ENCODE data around the gene THBS4. TPM values are rescaled to one million over a fixed set of nuclear protein-coding genes. Genes with fewer than 3 reads are reported as not detected.
A peak's percentile ranks its signal among the peaks of the same experiment; 100 is the strongest.

THBS4 gene
- total RNA-seq, 2 donors from 2014 or later, result 13.6 to 50.5 TPM

DNA sequence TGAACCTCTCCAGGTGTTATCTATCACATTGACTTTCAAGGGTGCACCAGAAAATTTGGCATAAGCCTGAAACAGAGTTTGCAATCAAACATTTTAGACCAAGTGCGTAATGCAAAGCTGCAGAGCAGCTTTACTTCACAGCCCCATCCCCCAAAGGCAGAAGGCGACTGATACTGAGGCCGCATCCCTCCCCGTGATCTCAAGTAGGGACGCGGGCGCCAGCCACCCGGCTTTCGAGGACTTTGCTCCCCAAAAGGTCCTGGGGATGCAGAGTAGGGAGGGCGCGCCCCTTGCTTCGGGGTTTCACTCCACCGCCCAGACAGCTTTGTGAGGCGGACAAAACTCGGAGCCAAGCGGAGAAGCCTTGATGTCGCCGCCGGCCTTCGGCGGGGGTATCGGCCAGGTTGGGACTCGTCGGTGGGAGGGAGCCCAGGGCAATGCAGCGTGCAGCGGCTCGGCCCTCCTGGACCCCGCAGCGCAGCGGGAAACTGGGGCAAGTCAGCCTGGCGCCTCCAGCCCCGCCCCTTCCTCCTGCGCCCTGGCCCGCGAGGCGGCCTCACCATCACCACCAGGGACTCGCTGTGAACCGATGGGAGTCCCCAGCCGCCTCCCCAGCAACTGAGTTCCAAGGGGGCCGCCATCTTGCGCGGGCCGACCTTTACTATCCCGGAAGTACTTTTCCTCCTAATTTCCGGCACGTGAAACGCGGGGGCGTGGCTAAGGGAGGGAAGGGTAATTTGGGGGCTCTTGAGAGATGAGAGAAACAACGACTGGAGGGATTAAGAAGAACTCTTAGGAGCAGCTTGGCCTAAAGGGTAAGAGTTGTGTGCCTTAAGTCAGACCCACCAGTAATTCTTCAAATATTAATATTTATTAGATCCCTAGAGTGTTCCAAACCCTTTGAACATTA, 44.3 kb upstream of the THBS4 start, which contains the start of gene MTX3:
MTX3 (minus strand) TSS at position 665 of the 910 bp plus-strand sequence; CDS start at position 641, 24 bp downstream.
- peak within 1 kb of the TSS; percentile 90 for H3K4me3 ChIP-seq (ENCODE audit: low read length)
- H3K4me1 Mint-ChIP-seq, result peaks cover 14% of the 10 kb centered on the region
- no peaks in the 10 kb centered on the region for H3K9me3 ChIP-seq (ENCODE audit: control insufficient read depth, low read length)
- H3K27me3 ChIP-seq (ENCODE audit: control insufficient read depth, insufficient read depth, low read length, poor library complexity, severe bottlenecking), result peaks cover 16% of the 10 kb centered on the region
- peaks cover 28% of the 10 kb centered on the region for H3K36me3 Mint-ChIP-seq (ENCODE audit: low read depth)
- no peaks in the 10 kb centered on the region for H3K4me1 ChIP-seq (ENCODE audit: control insufficient read depth, insufficient read depth, low read length)
- peak within 1 kb of the TSS; percentile 62 for H3K27ac ChIP-seq (ENCODE audit: low read depth, low read length)
- peak within 1 kb of the TSS; percentile 76 for H3K9ac ChIP-seq (ENCODE audit: extremely low read depth, low read length, poor library complexity, severe bottlenecking)
- H3K4me3 Mint-ChIP-seq, result peak within 1 kb of the TSS; percentile 84
- TF ChIP-seq, protein P1, sequence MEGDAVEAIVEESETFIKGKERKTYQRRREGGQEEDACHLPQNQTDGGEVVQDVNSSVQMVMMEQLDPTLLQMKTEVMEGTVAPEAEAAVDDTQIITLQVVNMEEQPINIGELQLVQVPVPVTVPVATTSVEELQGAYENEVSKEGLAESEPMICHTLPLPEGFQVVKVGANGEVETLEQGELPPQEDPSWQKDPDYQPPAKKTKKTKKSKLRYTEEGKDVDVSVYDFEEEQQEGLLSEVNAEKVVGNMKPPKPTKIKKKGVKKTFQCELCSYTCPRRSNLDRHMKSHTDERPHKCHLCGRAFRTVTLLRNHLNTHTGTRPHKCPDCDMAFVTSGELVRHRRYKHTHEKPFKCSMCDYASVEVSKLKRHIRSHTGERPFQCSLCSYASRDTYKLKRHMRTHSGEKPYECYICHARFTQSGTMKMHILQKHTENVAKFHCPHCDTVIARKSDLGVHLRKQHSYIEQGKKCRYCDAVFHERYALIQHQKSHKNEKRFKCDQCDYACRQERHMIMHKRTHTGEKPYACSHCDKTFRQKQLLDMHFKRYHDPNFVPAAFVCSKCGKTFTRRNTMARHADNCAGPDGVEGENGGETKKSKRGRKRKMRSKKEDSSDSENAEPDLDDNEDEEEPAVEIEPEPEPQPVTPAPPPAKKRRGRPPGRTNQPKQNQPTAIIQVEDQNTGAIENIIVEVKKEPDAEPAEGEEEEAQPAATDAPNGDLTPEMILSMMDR (conservative IDR thresholded peaks at IDR 0.05), result peak; percentile 38
- H3K9me3 Mint-ChIP-seq, result peaks cover 3% of the 10 kb centered on the region
- peak within 1 kb of the TSS; percentile 96 for H3K27ac Mint-ChIP-seq
- 0% methylated on average over 6 to 50 of the region's 50 CpGs for WGBS, 2 experiments (ENCODE audit: insufficient coverage in 1 of 2, insufficient read length in 1 of 2)
- peaks cover 18% of the 10 kb centered on the region for H3K27me3 Mint-ChIP-seq (ENCODE audit: insufficient read depth)
- H3K36me3 ChIP-seq (ENCODE audit: control insufficient read depth, insufficient read depth, low read length), result peaks cover 34% of the 10 kb centered on the region
- DNase-seq, result peak; percentile 95

DNA sequence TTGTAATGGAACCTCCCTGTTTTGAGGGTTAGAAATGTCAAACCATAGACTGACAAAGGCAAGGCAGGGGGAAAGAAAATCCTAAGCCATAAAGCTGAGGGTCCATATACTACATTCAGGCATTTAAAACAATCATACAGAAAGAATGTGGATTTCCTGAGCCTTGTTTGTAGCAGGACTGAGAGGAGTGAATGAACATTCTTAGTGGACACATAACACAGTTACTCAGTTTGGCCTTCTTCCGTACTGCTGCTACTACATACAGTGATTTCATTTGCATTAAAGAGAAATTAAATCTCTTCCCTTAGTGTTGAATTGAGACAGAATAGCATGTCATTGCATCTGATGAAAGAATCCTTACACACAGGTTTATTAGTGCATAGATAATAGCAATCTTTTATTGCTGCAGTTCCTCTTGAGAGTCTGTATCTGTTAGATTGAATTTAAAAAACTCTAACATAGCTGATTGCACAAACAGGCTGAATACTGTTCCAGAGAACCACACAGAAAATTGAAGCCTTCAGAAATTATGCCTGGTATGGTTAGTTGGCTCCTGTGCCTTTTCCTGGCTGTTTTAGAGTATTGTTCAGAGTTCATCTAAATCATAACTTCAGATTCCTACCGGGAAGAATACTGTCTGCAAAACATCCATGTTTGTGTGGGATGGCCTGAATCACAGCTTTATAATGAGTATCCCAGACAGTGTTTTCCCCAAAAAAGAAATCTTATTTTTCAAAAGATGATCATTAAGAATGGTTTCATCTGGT, 42.1 kb upstream of the THBS4 start:
- no peak overlapping the region for H3K4me3 ChIP-seq (ENCODE audit: low read length)
- Mint-ChIP-seq H3K36me3 (ENCODE audit: low read depth) (peaks cover 9% of the 10 kb centered on the region), H3K4me3 (no peak overlapping the region), H3K9me3 (peaks cover 3% of the 10 kb centered on the region), H3K4me1 (peaks cover 14% of the 10 kb centered on the region), H3K27ac (no peak overlapping the region), H3K27me3 (ENCODE audit: insufficient read depth) (peaks cover 20% of the 10 kb centered on the region)
- no peak for DNase-seq
- H3K27ac ChIP-seq (ENCODE audit: low read depth, low read length), result no peak overlapping the region
- peaks cover 13% of the 10 kb centered on the region for H3K36me3 ChIP-seq (ENCODE audit: control insufficient read depth, insufficient read depth, low read length)
- no peaks in the 10 kb centered on the region for H3K9me3 ChIP-seq (ENCODE audit: control insufficient read depth, low read length)
- TF ChIP-seq, protein P1 (conservative IDR thresholded peaks at IDR 0.05), result no peak
- peaks cover 16% of the 10 kb centered on the region for H3K27me3 ChIP-seq (ENCODE audit: control insufficient read depth, insufficient read depth, low read length, poor library complexity, severe bottlenecking)
- no peaks in the 10 kb centered on the region for H3K4me1 ChIP-seq (ENCODE audit: control insufficient read depth, insufficient read depth, low read length)
- no peak overlapping the region for H3K9ac ChIP-seq (ENCODE audit: extremely low read depth, low read length, poor library complexity, severe bottlenecking)
- WGBS, 2 experiments (ENCODE audit: insufficient coverage in 1 of 2, insufficient read length in 1 of 2), result 100% methylated on average over 2 of the region's 2 CpGs; no CpG with 5 or more reads in 1 of the 2 experiments

DNA sequence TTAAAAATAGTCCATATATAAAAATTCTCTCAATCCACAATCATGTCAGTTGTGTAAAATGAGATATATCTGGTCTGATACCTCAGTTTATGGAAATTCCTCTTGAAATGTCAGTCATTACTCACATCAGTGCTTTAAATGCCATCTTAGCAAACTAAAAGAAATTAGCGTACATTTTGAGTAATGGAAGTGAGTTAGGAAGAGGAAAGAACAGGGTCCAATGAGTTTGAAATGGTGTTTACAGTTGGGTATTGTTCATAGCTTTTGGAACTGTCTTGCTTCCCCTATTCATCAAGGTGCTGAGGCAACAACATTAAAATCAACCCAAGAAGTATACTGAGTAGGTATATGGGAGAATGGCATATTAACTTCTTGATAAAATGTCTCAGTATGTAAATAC, 35.4 kb upstream of the THBS4 start:
- H3K9me3 Mint-ChIP-seq, result no peaks in the 10 kb centered on the region
- 100% methylated on average over 1 of the region's 1 CpG for whole genome bisulfite sequencing, 2 experiments (ENCODE audit: insufficient coverage in 1 of 2, insufficient read length in 1 of 2)

More for the DNA sequence above, 35.4 kb upstream of the THBS4 start:
- H3K9ac ChIP-seq (ENCODE audit: extremely low read depth, low read length, poor library complexity, severe bottlenecking), result no peak overlapping the region
- no peak overlapping the region for H3K4me3 Mint-ChIP-seq
- no peak overlapping the region for H3K27ac Mint-ChIP-seq
- H3K4me1 Mint-ChIP-seq, result peaks cover 6% of the 10 kb centered on the region
- no peak for DNase-seq
- no peaks in the 10 kb centered on the region for H3K4me1 ChIP-seq (ENCODE audit: control insufficient read depth, insufficient read depth, low read length)
- H3K27me3 ChIP-seq (ENCODE audit: control insufficient read depth, insufficient read depth, low read length, poor library complexity, severe bottlenecking), result no peaks in the 10 kb centered on the region
- H3K27ac ChIP-seq (ENCODE audit: low read depth, low read length), result no peak overlapping the region
- no peaks in the 10 kb centered on the region for H3K36me3 ChIP-seq (ENCODE audit: control insufficient read depth, insufficient read depth, low read length)
- TF ChIP-seq, protein P1 (conservative IDR thresholded peaks at IDR 0.05), result no peak
- H3K36me3 Mint-ChIP-seq (ENCODE audit: low read depth), result no peaks in the 10 kb centered on the region
- H3K4me3 ChIP-seq (ENCODE audit: low read length), result no peak overlapping the region
- H3K27me3 Mint-ChIP-seq (ENCODE audit: insufficient read depth), result peaks cover 6% of the 10 kb centered on the region
- H3K9me3 ChIP-seq (ENCODE audit: control insufficient read depth, low read length), result no peaks in the 10 kb centered on the region

Measured in endodermal cell (in vitro differentiated cells).